Hematopoietic multipotent progenitor cell treated with erythropoietin and hydrocortisone succinate and interleukin-3 and kit ligand, for 15 days (in vitro differentiated cells): Measurements from ENCODE around the gene LRIG1.

Experiments used
- DNase-seq: peaks from one replicate; pipeline ENCODE4 v3.0.0-alpha.2; 2015; ENCODE audit warnings: low spot score

Gene LRIG1

GRCh38 chr3:66486646-66487045 lies 14.2 kb downstream of the LRIG1 start:
- no peak for DNase-seq

DNA sequence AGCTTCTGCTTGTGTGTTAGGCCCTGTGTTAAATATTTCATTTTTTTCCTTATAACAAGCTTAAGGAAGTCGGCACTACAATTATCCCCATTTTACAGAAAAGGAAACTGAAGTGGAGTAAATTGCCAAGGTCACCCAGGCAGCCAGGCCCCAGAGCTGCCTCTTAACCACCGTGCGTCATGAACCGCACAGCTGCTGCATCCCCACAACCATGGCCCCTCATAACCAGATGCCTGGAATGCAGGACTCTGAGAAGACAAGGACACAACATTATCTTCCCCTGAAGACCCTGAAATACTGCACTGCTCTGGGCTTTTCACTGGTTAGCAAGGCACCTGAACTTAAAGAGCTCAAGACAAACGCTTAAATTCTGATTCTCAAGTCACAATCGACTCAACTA lies 14.6 kb downstream of the LRIG1 start:
- no peak for DNase-seq

DNA sequence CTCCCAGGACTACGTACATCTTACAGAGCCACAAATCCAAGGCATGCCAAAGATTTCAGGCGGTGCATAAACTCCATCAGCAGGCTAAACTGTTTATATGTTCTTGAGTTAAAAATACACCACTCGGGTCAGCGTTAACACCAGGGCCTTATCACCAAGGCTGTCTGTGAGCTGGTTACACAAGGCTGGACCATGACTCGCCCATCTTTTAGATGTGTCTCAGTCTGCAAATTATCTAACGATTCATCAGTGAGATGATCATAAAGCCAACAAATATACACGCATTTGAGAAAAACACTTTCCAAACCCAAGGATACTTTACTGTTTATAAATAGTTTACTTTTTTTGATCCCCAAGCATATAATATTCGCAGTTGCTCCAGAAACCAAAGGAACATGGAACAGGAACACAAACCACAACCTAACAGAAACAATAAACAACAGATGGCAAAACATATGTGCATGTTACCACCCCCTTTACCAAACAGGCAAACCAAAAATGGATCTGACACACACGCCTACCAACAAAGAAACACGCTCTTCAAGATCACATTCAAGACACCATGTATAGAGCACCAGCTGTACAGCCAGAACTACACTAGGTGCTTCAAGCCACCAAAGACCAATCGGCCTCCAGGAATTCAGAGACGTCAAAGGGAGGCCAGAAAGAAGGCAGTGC lies 15.4 kb downstream of the LRIG1 start:
- no peak for DNase-seq

DNA sequence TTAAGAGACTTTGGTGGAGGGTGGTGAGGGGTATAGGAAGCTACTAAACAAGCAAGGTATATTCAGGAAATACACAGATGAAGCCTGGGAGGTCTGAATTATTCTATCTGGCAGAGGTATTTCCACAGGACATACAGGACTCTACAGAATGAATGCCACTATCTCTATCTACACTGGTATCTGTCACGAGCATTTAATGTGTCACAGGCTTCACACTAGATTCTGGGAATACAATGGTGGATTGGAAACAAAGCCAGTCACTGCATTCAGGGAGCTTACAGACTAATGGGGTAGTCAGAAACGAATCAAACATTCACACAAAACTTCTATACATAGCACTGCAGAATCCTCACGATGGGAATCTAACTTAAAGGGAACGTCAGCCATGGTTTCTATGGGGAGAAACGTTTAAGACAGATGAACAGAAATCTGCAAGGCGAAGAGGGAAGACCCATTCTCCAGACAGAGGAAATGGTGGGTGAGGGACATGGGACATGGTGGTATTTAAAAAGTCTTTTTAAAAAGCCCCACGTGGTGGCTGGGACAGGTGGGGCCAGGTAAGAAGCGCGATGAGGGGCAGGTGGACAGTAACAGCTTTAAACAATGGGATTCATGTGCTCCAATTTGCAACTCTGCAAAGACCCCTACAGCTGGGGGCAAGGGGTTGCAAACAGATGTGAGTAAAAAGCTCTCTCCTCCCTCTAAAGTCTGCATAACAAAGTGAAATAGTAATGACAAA lies 16.5 kb downstream of the LRIG1 start:
- no peak for DNase-seq

GRCh38 chr3:66483409-66483906 lies 17.4 kb downstream of the LRIG1 start:
- DNase-seq = no peak

DNA sequence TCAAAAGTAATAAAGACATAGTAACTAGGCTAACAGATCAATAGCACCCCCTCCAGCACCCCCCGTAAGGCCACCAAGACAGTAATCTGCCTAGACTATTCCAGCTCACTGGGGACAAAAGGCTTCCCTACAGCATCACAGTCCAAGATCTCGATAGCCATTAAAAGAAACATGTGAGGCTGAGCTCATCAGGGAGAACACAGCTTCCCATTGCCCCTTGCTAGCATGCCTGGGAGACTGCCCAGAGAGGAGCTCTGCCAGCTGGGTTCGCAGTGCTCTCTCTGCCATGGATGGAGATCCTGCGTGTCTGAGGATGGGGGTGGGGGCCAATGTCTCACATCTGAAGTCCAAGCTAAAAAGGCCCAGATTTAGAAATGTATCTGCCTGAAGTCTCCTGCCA lies 17.8 kb downstream of the LRIG1 start:
- no peak for DNase-seq

GRCh38 chr3:66482018-66482404 lies 18.8 kb downstream of the LRIG1 start:
- DNase-seq = no peak

GRCh38 chr3:66481071-66482017 lies 19.5 kb downstream of the LRIG1 start:
- DNase-seq = no peak

GRCh38 chr3:66480666-66481065 lies 20.2 kb downstream of the LRIG1 start:
- DNase-seq = no peak

- no peak for DNase-seq
Observed at GRCh38 chr3:66479532-66479947, 21.3 kb downstream of the LRIG1 start.

DNA sequence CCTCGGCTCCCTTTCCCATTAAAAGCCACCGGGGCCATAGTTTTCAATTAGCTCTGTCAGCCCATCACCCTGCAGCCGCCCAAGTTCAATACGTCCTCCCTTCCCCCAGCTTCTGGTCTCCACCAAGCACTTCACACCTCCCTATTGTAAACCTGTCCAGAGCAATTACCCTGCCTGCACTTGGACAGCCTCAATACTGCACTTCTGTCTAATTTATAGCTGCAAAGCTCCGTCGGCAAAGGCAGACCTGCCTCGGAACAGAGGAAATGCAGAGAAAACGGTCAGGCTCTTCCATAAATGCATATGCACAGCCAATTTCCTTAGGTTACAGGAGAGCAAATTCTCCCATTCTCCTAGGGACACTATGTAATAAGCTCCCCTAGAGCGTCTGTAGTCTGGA lies 21.9 kb downstream of the LRIG1 start:
- DNase-seq = no peak

DNA sequence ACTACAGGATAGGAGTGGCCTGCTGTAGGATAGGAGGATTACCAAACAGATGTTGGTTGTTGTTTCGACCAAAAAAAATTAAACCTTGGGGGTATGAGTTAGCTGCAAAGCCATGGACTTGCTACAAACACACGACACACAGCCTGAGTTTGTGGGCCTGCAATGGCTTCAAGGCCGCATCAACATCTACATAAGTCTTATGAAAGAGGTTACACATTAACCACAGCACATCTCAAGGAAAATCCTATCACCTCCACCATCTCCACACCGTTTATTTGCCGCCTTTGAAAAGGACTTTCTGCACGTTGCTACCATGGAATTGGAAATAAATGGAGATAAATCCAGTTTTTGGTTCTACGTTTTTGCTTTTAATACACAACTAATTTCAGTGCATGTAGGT lies 23.0 kb downstream of the LRIG1 start:
- no peak for DNase-seq

DNA sequence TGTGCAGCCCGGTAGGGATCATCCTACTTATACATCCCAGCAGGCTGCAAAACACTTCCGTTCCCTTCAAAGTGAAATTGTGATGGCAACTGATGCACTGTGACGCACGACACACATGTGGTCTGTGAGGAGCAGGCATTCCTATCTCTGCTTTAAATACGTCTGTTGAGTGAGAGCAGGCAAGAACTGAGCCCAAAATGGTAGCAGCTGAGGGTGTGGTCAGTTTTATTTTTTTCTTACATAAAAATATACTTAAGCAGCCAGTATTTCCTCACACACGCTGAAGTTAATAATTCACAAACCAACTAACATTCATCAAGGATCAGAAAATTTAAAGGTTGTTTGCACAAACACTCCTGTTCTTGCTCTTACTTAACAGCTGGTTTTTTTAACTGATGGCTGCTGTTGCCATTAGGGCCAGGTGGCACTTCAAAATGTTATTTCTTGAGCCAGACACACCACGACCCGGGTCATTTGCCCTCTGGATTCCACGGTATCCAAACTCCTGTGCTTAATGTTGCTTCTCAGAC lies 23.9 kb downstream of the LRIG1 start:
- no peak for DNase-seq

DNA sequence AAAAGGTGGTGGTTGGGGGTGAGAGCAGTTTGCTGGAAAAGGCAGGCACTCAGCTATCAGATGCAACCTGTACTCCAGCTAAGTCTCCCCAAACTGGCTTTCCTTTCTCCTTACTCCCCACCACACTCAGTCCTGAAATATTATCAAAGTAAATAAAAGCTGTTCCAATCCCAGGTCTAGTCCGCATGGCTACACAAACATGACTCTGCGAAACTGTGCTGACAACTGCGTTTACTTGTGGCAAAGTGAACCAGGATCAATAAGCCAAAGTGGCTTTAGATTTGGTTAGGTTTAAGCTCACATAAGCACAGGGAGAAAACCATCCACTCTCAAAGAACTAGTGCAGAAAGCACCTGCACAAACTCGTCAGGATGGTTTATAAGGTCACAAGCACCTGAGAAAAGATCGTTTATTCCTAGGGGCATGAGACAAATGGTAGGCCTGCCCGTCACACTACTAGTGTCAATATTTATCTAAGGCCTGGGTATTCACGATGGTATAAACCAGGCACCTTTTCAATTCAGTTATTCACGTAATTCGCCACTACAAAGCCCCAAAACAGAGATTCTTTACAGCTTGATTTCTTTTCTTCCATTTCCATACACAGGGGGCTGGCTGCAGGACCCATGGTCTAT lies 25.3 kb downstream of the LRIG1 start:
- no peak for DNase-seq

DNA sequence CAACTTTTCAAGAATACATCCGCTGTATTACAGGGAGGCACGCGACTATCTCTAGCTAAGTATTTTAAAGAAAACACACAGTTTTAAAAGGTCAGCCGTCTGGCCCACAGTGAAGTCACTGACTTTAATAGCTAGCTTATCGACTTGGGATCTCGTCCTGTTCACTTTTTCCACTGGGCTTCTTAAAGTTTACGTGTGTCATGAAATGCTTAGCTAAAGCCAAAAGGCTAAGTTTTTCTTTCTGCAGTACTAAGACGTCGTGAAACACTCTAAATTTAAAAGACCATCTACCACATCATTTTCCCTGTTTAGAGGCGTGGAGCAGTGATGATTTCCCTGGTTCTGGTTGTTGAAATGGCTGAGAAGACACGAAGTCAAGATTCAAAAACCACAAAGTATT lies 27.1 kb downstream of the LRIG1 start:
- no peak for DNase-seq

DNA sequence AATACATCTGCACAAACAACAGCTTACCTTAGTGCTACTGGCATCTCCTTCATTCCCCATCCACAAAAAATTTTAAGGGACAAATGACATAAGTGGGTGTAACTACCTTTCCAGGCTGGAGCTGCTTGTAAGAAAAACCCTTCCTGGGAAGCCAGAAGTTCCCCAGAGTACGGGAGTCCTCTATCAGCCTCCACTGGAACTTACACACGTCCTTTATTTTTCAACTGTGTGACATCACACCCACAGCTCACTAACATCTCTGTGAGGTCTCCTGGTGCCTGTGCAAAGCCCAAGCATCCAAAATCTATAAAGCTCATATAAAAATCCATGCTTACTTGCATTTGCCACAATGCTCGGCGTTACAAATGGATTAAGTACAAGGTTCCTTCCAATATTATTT lies 27.6 kb downstream of the LRIG1 start:
- DNase-seq = no peak

- DNase-seq = no peak
Observed at GRCh38 chr3:66472313-66473134, 28.3 kb downstream of the LRIG1 start.

DNA sequence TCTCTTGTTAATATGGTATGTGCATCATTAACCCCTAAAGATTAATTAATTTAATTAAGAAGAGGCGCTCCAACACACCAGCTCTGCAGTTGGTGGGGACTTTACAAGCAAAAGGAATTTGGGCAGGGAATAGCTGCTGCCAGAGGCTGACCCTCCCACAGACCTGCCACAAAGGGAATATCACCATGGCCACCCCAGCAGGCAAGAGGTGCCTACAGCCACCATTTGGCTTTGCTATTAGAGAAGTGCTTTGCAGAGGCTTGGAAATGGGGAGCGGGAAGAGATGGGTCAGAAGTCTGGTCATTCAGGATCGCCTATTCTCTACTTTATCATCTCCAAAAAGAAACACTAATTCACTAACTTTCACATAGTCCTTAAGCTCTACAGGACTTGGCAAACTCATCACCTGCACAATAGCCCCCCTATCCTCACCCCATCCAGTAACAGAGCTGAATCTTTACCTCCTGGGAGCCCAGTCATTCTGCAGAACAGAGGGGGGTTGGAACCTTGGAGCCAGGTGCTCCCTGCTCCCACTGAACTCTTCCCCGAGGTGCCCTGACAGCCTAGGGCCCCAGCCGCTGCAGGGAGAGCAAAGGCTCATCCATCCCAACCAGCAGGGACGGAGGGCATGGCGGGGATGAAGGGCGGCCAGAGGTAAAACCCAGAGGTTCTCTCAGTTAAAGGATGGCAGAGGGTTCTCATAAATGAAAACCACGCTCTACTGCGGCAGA lies 29.7 kb downstream of the LRIG1 start:
- no peak for DNase-seq

- no peak for DNase-seq
Observed at GRCh38 chr3:66470285-66470684, 30.5 kb downstream of the LRIG1 start.

DNA sequence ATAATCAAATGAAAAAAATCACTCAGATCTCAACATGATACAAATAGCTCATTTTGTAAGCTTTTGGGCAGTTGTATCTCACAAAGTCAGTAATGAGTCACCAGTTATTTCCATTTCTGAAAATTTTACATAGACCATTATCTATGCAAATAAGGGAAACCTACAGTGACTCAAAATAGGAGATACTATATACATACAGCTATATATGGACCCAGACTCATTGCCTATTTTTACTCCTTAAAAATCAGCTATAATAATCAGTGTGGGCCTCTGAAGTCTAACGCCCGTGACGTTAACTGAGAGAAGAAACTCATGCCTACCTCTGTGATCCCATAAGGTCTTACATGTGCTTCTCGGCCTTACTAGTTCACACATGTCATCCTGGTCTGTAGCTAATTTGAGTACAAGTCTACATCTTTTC lies 31.6 kb downstream of the LRIG1 start:
- no peak for DNase-seq
